ENCODE data around the gene CARS1.

GRCh38 chr11:2955906-2956476, 101.2 kb downstream of the CARS1 start:
- TF ChIP-seq BCLAF1 (IDR thresholded peaks at IDR 0.05): no peak
- TF ChIP-seq ETV6 (conservative IDR thresholded peaks at IDR 0.05 in 1 of 2, IDR thresholded peaks at IDR 0.05 in 1 of 2; ENCODE audit: borderline replicate concordance in 1 of 2, low read depth in 1 of 2): no peak
- TF ChIP-seq REST (IDR thresholded peaks at IDR 0.05; ENCODE audit: low read depth, low read length): no peak
- TF ChIP-seq PML (IDR thresholded peaks at IDR 0.05; ENCODE audit: low read length): no peak
- no peak for TF ChIP-seq NFYB (IDR thresholded peaks at IDR 0.05; ENCODE audit: insufficient read depth, low read depth, low read length)
- no peak for TF ChIP-seq CTCF (IDR thresholded peaks at IDR 0.05 in 2 of 3, conservative IDR thresholded peaks at IDR 0.05 in 1 of 3; ENCODE audit: control insufficient read depth in 2 of 3, extremely low read depth in 1 of 3, insufficient read depth in 1 of 3, low read depth in 3 of 3, low read length in 3 of 3)
- no peak for TF ChIP-seq NFIC (IDR thresholded peaks at IDR 0.05; ENCODE audit: low read depth, low read length)
- no peak for TF ChIP-seq HCFC1 (IDR thresholded peaks at IDR 0.05; ENCODE audit: low read length)
- no peak for TF ChIP-seq ZBTB40 (IDR thresholded peaks at IDR 0.05; ENCODE audit: borderline replicate concordance)
- TF ChIP-seq EGR1 (IDR thresholded peaks at IDR 0.05; ENCODE audit: borderline replicate concordance in 1 of 2, low read depth in 2 of 2, low read length in 2 of 2): no peak

Measured in GM12878 (cell line).